ENCODE results near the gene ORAI3.

The ORAI3 gene

GRCh38 chr16:30972872-30973271, 24.0 kb downstream of the ORAI3 start:
- DNase-seq: no peak

- no peak for DNase-seq
Observed at GRCh38 chr16:30974348-30974747, 25.5 kb downstream of the ORAI3 start.

GRCh38 chr16:30976486-30976885, 27.6 kb downstream of the ORAI3 start:
- DNase-seq: no peak

GRCh38 chr16:30977502-30977901, 28.6 kb downstream of the ORAI3 start:
- no peak for DNase-seq

GRCh38 chr16:30979170-30980022, 30.5 kb downstream of the ORAI3 start:
- DNase-seq: no peak

- no peak for DNase-seq
Observed at GRCh38 chr16:30980023-30980371, 31.1 kb downstream of the ORAI3 start.

GRCh38 chr16:30980434-30980833, 31.6 kb downstream of the ORAI3 start:
- no peak for DNase-seq

GRCh38 chr16:30980959-30981358, 32.1 kb downstream of the ORAI3 start:
- no peak for DNase-seq

- no peak for DNase-seq
Observed at GRCh38 chr16:30982548-30983288, 33.9 kb downstream of the ORAI3 start.

GRCh38 chr16:30983289-30983889, 34.5 kb downstream of the ORAI3 start:
- DNase-seq: no peak

- DNase-seq: no peak
Observed at GRCh38 chr16:30983898-30984610, 35.2 kb downstream of the ORAI3 start.

- peak in 1 of 2 experiments; percentile 31 for DNase-seq
Observed at GRCh38 chr16:30984669-30985400, 36.0 kb downstream of the ORAI3 start, which contains the start of gene HSD3B7. TSS of gene HSD3B7 (plus strand) at chr16:30985207. CDS start at chr16:30985659, 452 bp downstream.

- no peak for DNase-seq
Observed at GRCh38 chr16:30985401-30986128, 36.7 kb downstream of the ORAI3 start.

- DNase-seq: no peak
Observed at GRCh38 chr16:30986129-30986991, 37.5 kb downstream of the ORAI3 start.

GRCh38 chr16:30987581-30988190, 38.8 kb downstream of the ORAI3 start:
- no peak for DNase-seq

- no peak for DNase-seq
Observed at GRCh38 chr16:30989469-30990047, 40.7 kb downstream of the ORAI3 start.

- no peak for DNase-seq
Observed at GRCh38 chr16:30990105-30990504, 41.2 kb downstream of the ORAI3 start.

GRCh38 chr16:30991052-30991451, 42.2 kb downstream of the ORAI3 start:
- no peak for DNase-seq

GRCh38 chr16:30992276-30992780, 43.5 kb downstream of the ORAI3 start:
- DNase-seq: no peak

All from cerebellar nuclear complex (tissue), 1 donor.